ENCODE measurements around the gene ANKS3. TPM values are rescaled to one million over a fixed set of nuclear protein-coding genes. Genes with fewer than 3 reads are reported as not detected.

Gene ANKS3
- total and polyA plus RNA-seq, 4 donors = 12.6 to 26.3 (median 24.4) TPM

DNA sequence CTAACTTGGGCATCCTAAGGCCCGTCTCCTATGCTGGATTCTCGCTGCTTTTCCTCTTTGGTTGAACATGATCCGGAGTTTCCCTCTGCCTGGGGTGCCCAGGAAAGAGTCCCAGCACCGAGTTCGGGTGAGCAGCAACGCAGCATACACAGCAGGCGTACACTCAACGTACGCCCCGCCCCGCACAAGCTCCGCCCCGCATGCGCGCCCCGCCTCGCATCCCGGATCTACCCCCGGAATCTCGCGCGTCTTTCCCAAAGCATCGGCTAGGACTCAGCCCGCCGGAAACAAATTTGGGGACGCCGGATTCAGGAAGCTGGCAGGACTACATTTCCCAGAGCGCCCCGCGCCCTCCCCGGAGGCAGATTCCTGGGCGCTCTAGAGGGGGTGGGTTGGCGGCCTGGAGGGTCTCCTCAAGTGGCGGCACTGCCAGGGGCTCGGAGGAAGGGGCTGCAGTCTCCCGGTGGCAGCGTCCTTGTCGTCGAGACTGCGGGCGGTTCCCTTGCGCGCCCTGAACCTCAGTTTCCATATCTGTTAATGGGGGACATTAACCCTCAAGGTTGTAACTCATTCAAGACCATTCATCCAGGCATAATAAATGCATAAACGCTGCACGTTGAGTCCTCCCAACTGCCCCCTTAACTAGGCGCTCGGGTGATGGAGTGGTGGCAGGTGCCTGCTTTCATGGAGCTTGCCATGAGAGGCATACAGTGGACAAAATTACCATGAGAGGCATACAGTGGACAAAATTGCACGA is 34.7 kb upstream of the ANKS3 start:
- Histone ChIP-seq H3K9ac (ENCODE audit: insufficient read depth in 1 of 2, low read length in 2 of 2) (peak overlapping the region in 1 of 2 donors; percentile 88), H3K27ac (ENCODE audit: low read depth in 1 of 2, low read length in 1 of 2) (peak overlapping the region; percentile 91 to 93), H3K4me1 (ENCODE audit: control insufficient read depth in 5 of 5, insufficient read depth in 5 of 5, low read length in 5 of 5) (peaks cover 0 to 20% (median 4%) of the 10 kb centered on the region in 5 donors), H3K27me3 (ENCODE audit: control insufficient read depth in 3 of 3, insufficient read depth in 3 of 3, low read length in 2 of 3) (no peaks in the 10 kb centered on the region), H3K4me3 (peak overlapping the region; percentile 72), H3K9me3 (ENCODE audit: control insufficient read depth in 4 of 4, insufficient read depth in 3 of 4, low read length in 3 of 4) (no peaks in the 10 kb centered on the region), H3K36me3 (ENCODE audit: control insufficient read depth in 4 of 4, insufficient read depth in 4 of 4, low read length in 4 of 4) (peaks cover 0 to 10% (median 4%) of the 10 kb centered on the region in 4 donors)
- DNase-seq (peak; percentile 97 to 98 (median 98)), ATAC-seq (ENCODE audit: insufficient read depth, low FRiP score) (peak; percentile 97)
- WGBS, 2 donors = 5 to 7% methylated on average over 48 of the region's 48 CpGs
- TF ChIP-seq, protein P1, sequence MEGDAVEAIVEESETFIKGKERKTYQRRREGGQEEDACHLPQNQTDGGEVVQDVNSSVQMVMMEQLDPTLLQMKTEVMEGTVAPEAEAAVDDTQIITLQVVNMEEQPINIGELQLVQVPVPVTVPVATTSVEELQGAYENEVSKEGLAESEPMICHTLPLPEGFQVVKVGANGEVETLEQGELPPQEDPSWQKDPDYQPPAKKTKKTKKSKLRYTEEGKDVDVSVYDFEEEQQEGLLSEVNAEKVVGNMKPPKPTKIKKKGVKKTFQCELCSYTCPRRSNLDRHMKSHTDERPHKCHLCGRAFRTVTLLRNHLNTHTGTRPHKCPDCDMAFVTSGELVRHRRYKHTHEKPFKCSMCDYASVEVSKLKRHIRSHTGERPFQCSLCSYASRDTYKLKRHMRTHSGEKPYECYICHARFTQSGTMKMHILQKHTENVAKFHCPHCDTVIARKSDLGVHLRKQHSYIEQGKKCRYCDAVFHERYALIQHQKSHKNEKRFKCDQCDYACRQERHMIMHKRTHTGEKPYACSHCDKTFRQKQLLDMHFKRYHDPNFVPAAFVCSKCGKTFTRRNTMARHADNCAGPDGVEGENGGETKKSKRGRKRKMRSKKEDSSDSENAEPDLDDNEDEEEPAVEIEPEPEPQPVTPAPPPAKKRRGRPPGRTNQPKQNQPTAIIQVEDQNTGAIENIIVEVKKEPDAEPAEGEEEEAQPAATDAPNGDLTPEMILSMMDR (IDR thresholded peaks at IDR 0.05; ENCODE audit: control extremely low read depth, extremely low read depth) = no peak

DNA sequence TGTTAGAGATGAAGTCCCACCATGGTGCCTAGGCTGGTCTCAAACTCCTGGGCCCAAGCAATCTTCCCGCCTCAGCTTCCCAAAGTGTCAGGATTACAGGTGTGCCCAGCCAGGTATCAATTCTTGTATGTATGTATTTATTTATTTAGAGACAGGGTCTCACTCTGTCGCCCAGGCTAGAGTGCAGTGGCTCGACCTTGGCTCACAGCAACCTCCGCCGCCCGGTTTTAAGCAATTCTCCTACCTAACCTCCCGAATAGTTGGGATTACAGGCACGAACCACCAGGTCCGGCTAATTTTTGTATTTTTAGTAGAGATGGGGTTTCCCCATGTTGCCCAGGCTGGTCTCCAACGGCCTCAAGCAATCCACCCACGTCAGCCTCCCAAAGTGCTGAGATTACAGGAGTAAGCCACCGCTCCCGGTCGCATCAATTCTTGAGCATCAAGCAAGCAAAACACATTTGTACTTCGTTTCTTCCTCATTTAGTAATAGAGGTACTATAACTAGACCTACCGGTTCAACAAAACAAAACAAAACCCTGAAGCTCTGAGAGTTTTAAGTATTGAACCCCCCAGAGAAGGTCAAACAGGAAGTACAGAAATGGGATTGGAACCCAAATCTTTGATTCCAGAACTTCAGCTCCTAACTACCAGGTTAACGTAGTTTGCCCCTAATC is 33.9 kb upstream of the ANKS3 start:
- Histone ChIP-seq H3K36me3 (ENCODE audit: control insufficient read depth in 4 of 4, insufficient read depth in 4 of 4, low read length in 4 of 4) (peaks cover 0 to 15% (median 6%) of the 10 kb centered on the region in 4 donors), H3K9ac (ENCODE audit: insufficient read depth in 1 of 2, low read length in 2 of 2) (peak overlapping the region in 1 of 2 donors; percentile 88), H3K4me1 (ENCODE audit: control insufficient read depth in 5 of 5, insufficient read depth in 5 of 5, low read length in 5 of 5) (peaks cover 0 to 20% (median 4%) of the 10 kb centered on the region in 5 donors), H3K27me3 (ENCODE audit: control insufficient read depth in 3 of 3, insufficient read depth in 3 of 3, low read length in 2 of 3) (no peaks in the 10 kb centered on the region), H3K9me3 (ENCODE audit: control insufficient read depth in 4 of 4, insufficient read depth in 3 of 4, low read length in 3 of 4) (no peaks in the 10 kb centered on the region), H3K4me3 (peak overlapping the region; percentile 2), H3K27ac (ENCODE audit: low read depth in 1 of 2, low read length in 1 of 2) (peak overlapping the region; percentile 91 to 93)
- ATAC-seq (ENCODE audit: insufficient read depth, low FRiP score) (no peak), DNase-seq (no peak)
- TF ChIP-seq, protein P1 (IDR thresholded peaks at IDR 0.05; ENCODE audit: control extremely low read depth, extremely low read depth) = no peak
- 39 to 50% methylated on average over 17 of the region's 17 CpGs for WGBS, 2 donors

DNA sequence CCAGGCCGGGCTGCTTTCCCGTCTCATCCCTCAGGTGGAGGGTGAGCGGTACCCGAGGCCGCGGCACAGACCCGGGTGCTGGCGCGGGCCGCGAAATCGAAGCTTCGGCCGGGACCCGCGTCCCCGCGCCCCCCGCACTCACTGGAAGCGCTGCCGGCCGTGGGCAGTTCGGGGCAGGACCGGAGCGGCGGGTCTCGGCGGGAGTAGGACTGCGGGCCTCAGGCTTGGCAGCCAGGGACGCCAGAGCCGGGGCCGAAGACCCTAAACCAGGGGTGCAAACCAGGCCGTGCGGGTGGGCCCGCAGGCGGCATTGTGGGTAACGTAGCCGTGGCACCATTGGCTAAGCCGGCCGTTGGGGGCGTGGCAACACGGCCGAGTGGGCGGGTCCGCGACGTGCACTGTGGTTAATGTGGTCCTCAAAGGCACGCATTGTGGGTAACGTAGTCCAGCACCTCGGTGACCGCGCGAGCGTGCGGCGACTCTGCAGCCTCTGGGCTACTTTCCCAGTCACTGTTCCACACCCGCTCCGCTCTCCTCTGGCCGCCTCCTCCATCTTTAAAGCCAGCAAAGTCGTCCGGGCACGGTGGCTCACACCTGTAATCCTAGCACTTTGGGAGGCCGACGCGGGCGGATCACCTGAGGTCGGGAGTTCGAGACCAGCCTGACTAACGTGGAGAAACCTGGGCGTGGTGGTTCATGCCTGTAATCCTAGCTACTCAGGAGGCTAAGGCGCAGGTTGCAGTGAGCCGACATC is 33.0 kb upstream of the ANKS3 start, which contains the start of gene ZNF500:
Gene ZNF500, minus strand, starts transcription at position 288 of the 754 bp plus-strand sequence. CDS start 1,184 bp downstream, outside the sequence.
- peak; percentile 90 for ATAC-seq (ENCODE audit: insufficient read depth, low FRiP score)
- Histone ChIP-seq H3K4me1 (ENCODE audit: control insufficient read depth in 5 of 5, insufficient read depth in 5 of 5, low read length in 5 of 5) (peaks cover 0 to 20% (median 4%) of the 10 kb centered on the region in 5 donors), H3K27me3 (ENCODE audit: control insufficient read depth in 3 of 3, insufficient read depth in 3 of 3, low read length in 2 of 3) (no peaks in the 10 kb centered on the region), H3K9ac (ENCODE audit: insufficient read depth in 1 of 2, low read length in 2 of 2) (peak within 1 kb of the TSS; percentile 79 to 83), H3K27ac (ENCODE audit: low read depth in 1 of 2, low read length in 1 of 2) (peak within 1 kb of the TSS; percentile 91 to 93), H3K9me3 (ENCODE audit: control insufficient read depth in 4 of 4, insufficient read depth in 3 of 4, low read length in 3 of 4) (no peaks in the 10 kb centered on the region), H3K36me3 (ENCODE audit: control insufficient read depth in 4 of 4, insufficient read depth in 4 of 4, low read length in 4 of 4) (peaks cover 0 to 24% (median 10%) of the 10 kb centered on the region in 4 donors), H3K4me3 (peak within 1 kb of the TSS; percentile 99)
- TF ChIP-seq, protein P1 (IDR thresholded peaks at IDR 0.05; ENCODE audit: control extremely low read depth, extremely low read depth) = no peak
- WGBS, 2 donors = 2 to 4% methylated on average over 65 to 72 of the region's 72 CpGs
- DNase-seq = peak; percentile 97 to 99 (median 98)

Data from lung (tissue), 12 donors.